Measurements from ENCODE around the gene NOP9.

Gene NOP9

DNA sequence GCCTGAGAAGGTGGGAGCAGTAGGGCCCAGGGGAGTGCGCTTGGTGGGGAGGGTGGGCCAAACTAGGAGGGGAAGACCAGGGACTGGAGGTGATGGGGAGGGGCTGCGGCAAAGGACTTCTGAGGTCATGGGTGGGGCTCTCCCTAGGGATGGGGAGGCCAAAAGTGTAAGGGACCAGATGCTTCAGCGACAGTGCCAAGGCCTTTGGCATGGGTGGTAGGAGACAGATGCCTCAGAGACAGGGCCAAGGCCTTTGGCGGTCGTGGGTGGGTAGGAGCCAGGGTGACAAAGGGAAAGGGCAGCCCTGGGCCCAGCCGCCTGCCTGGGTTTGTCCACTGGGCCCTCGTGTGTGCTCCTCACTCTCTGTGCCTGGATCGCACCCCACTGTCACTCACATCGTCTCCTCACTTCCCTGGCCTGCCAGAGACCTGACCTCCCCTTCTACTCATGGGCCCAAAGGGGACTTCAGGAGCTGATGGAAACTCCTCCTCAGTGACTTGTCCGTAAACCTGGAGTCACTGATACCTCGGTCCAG is 15.1 kb upstream of the NOP9 start:
- no peak for DNase-seq

DNA sequence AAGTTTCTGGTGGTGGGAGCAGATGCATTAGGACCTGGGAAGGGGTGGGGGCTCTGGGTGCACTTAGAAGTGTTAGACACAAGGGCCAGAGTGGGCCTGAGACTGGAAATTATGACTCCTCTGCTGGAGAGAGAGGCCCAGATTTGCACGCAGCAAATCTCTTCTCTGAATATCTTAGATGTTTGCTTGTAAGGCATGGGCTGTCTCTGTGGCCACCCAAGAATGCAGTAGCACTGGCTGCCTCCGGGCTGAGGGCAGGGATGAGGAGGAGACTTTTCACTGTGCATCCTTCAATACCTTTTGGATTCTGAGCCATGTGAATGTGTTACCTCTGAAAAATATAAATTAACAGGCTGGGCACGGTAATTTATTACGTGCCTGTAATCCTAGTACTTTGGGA is 14.3 kb upstream of the NOP9 start:
- DNase-seq = no peak

DNA sequence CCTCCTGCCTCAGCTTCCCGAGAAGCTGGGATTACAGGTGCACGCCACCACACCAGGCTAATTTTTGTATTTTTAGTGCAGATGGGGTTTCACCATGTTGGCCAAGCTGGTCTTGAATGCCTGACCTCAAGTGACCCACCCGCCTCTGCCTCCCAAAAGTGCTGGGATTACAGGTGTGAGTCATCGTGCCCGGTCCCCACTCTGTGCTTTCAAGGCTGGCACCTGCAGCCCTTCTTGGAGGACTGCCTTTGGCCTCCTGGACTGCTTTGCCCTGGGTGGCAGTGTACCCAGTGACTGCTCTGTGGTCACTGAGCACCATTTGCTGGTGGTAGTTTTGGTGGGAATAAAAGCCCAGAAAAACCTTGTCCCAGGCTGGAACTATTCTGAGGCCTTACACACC is 12.7 kb upstream of the NOP9 start:
- no peak for DNase-seq

DNA sequence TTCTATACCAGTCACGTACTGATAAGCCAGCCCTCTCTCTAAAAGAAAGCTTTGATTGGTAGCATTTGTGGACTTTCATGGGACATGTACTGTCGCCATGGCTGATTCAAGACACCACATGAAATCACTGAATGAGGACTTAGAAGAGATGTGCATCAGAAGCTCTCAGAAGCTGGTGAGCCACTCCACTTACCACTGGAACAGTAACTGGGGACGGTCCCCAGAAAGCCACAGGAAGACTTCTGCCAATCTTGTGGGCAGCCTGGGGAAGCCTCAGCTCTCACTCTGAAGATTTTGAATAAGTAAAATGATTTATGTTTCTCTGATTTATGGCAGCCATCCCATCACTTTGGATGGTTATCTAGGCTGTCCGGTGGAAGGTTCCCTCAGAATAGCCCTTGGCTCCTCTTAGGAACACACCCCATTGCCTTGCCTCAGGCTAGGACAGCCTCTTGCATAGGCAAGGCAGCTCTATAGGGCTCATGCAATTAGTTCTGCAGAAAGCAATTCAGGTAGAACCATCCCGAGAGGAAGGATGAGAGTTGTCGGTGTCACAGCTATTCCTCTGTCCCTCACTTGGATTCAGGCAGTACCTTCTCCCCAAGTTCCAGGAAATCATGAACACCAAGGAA is 9.9 kb upstream of the NOP9 start:
- no peak for DNase-seq

DNA sequence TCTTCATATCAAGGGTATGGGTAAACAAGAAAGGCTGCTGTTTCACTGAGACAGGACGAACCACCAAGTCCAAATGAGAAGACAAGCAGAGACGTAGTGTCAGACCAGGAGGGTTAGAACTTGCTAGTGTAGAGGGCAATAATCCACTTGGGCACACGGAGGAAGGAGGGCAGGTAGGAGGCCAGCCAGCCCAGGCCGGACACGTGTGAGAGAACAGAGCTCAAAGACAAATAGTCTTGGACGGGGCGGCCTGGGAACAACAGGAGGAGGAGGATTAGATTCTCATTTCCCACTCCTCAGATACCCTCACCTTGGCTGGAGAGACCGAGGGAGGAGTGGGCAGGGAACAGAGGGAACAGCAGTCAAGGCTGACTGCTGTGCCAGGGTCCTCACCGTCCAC is 8.9 kb upstream of the NOP9 start:
- DNase-seq = no peak

DNA sequence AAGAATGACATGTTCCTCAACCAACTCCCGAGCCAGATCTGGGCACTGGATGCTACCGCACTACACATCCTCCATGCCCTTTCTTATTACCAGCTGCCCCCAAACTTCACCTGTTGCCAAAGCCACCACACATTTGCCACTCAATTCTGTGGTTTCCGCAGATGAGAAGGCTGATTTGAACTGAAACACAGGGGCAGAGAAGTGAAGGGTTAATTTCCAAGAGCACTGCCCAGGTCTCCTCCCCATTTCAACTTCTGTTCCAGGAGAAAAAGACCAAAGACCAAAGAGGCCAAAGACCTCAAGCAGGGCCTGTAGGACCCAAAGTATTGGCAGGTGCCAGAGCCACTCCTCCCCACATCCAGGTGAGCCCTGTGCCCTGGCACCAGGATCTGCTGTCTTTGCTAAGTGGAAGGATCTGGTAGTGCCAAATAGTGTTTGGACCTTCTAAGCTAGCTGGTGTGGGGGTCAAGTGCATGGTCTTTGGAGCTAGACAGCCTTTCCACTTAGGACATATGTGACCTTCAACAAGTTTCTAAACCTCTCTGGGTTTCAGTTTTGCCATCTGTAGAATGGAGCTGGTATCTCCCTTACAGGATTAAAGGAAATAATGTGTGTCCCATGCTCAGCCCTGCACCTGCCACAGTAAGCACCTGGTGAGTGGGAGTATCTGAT is 8.1 kb upstream of the NOP9 start:
- no peak for DNase-seq

DNA sequence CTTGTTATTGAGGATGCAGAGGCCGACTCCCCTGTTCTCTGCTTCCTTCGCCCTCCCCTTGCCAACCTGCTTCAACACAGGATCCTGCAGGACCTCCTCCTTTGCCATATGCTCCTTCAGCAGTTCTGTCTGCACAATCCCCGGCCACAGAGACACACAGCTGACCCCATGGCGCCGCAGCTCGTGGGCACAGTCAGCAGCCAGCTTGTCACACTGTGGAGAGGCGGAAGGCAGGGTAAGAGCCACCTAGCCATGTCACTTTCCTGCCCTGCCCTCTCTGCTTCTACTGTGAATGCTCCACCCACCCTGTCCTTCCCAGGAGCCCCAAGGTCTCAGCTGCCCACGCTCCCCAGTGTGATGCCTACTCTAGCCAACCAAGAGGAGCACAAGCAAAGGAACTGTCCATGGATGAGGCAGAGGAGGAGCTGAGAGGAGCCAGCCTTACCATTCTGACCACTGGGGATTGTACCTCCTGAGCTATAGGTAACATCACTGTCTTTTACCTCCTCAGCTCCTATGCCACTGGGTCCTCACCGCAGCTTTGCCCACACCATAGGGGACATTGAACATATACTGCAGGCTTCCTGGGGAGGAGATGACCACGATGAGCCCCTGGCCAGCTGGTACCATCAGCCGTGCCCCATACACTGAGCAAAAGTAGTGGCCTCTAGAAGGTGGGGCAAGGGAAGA is 7.4 kb upstream of the NOP9 start:
- DNase-seq = no peak

DNA sequence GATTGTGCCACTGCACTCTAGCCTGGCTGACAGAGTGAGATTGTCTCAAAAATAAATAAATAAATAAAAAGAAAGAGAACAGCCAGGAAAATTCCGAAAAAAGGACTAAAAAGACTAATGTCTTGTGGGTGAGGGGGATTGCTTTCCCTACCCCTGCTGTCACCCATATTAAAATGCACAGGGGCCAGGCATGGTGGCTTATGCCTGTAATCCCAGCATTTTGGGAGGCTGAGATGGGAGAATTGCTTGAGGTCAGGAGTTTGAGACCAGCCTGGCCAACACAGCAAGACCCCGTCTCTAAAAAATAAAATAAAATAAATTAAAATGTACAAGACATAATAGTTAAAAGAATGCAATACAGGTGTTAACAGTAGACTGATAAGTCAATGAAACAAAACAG is 6.1 kb upstream of the NOP9 start:
- DNase-seq = no peak

DNA sequence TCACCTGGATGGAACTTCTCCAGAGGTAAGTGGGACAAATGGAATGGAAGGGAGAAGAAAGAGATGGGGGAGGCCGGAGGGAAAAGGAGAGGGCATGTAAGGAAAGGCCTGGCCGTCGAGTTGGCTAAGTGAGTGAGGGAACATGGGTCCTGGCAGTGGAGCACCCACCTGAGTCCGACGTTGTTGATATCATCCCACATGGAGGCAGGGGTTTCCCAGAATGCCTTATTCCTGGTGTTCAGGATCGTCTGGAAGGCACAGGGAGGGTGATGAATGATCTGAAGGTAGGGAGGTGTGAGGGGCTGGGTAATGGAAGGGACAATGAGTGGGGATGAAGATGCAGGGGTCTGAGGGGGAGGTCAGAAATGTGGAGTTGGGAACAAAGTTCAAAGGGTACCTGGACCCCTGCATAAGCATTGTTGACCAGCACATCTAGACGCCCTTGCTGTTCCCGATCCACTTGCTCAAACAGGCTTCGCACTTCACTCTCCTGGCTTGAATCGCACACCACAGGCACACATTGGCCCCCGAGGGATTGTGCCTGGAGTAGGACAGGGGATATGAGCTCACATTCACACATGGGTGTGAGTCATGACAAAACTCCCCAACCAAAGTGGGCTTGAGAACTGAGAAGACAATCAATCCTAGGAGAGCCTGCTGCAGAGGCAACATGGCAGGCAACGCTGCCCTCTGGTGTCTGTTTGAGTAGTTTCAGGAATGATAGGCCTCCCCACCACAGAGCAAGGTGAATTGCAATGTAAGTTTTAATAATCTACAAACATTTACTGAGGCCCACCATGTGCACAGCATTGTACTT is 3.1 kb upstream of the NOP9 start:
- peak; percentile 56 for DNase-seq

DNA sequence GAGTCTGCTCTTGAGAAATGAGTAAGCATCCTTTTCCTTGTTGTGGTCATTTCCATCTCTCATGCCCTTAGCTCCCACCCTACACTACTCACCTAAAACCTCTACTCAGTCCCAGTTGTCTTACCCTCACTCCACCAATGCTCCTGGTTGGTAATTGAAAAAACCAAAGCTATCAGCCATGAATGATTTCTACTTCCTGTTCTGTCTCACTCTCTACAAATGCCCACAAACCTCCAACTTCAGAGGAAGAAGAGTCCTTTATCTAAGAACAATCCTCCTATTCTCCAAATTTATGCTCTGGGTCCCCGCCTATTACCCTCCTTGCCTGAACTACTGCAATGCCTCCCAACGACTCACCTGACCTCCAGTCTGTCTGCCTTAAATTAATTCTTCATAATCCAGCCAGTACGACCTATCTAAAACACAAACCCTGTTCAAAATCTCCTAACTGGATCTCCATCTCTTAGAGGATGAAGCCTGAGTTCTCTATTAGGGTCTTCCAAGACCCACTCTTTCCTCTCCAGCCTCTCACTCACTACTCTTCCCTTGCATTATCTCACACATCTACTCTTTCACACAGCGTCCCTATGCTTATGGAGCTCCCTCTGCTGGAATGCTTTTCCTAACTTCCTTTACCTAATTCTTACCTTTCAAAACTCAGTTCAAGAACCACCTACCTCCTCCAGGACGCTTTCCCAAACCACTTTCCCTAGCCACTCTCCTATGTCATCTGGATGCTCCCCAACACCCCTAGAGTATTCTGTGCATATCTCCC is 2.3 kb upstream of the NOP9 start:
- DNase-seq = peak; percentile 8

DNA sequence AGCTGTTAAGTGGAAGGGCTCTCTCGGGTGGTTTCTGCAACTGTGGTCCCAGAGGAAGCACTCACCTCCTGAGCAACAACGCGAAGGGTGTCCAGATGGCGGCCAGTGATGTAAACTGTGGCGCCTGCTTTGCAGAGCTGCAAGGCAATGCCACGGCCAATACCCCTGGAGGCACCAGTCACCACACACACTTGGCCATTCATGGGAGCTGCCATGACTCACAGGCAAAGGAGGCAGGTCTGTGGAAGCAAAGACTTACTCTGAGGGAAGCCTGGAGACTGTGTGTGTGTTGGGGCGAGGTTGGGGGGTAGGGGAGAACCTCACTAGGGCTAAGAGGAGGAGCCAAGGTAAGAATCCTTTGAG is 777 bp upstream of the NOP9 start:
- no peak for DNase-seq

DNA sequence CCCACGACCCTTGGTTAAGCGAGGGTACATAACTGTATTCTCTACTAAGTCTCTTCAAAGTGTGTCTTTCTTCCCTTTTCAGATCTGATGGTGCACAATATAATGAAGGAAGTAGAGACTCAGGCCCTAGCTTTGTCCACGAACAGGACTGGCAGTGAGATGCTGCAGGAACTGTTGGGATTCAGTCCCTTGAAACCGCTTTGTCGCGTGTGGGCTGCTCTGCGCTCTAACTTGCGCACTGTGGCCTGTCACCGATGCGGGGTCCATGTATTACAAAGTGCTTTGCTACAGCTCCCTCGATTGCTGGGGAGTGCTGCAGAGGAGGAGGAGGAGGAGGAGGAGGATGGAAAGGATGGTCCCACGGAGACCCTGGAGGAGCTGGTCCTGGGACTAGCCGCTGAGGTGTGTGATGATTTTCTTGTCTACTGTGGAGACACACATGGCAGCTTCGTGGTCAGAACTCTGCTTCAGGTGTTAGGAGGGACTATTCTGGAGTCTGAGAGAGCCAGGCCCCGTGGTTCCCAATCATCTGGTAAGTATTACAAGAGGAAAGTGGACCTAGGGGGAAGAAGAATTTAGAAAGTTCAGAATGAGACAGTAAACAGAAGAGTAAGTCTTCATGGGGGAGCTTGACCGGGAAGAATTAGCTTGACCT is 803 bp downstream of the NOP9 start:
- DNase-seq = no peak

DNA sequence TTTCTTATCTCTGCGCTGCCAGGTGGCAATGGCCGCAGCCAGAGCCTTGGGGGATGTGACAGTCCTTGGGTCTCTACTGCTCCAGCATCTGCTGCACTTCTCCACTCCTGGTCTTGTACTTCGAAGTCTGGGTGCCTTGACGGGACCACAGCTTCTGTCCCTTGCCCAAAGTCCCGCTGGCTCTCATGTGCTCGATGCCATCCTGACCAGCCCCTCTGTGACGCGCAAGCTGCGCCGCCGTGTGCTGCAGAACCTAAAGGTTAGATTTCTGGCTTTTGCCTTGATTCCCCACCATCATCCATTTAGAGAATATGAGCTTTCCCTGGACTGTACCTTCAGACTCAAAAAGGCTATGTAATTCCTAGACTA is 4.4 kb downstream of the NOP9 start:
- DNase-seq = no peak

DNA sequence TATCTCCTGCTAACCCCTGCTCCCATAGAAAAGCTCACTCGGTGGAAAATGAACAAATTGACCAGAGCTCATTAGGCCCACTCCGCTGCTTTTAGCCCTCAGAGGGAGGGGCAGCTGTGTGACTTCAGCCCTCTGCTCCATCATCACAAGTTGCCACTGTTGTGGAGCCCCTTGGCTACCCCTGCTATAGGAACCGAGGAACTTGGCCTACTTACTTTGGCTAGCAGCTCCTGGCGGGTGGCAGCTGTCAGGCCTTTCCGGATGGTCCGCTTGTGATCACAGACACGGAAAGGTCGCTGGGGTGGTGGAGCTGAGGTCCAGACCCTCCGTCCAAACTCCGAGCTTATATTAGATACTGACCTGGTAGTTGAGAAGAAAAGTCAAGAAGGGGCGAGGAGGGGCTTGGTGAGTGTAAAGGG is 7.5 kb downstream of the NOP9 start:
- no peak for DNase-seq

DNA sequence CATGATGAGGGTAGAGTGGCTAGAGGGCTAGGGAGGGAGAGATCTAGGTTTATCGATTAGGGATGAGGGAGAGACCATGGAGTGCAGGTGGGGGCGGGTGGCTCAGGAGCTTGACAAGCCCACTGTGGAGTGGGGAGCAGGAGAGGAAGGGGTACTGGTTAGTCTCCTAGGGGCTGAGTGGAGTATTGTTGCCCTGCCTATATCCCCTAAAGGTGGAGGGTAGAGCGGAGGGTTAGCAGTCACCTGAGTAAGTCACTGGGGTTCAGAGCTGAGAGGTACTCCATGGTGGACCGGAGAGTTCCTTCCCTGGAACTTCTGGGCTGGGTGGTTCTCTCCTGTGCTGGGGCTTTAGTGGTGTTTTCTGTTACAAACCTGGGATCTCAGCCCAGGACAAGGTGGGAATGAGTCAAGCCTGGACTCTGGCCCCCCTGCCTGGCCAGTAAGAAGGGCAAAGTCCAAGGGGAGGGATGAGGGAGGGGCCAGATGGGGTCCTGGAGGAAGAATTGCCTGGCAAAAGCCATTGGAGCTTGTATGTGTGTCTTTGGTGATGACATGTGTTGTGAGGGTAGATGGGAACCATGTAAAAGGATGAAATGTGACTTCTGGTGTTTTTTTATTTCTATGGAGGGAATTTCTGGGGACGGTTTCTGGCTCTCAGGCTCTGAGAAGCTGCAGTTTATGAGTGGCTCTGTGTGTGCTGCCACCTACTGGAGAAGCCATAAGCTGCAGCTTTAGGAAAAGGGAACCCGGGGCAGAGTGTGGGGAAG is 8.1 kb downstream of the NOP9 start, which contains the start of gene CIDEB:
Gene CIDEB (minus strand): TSS at position 403 of the 767 bp plus-strand sequence. CDS start 119 bp downstream, at position 284.
- DNase-seq = no peak

DNA sequence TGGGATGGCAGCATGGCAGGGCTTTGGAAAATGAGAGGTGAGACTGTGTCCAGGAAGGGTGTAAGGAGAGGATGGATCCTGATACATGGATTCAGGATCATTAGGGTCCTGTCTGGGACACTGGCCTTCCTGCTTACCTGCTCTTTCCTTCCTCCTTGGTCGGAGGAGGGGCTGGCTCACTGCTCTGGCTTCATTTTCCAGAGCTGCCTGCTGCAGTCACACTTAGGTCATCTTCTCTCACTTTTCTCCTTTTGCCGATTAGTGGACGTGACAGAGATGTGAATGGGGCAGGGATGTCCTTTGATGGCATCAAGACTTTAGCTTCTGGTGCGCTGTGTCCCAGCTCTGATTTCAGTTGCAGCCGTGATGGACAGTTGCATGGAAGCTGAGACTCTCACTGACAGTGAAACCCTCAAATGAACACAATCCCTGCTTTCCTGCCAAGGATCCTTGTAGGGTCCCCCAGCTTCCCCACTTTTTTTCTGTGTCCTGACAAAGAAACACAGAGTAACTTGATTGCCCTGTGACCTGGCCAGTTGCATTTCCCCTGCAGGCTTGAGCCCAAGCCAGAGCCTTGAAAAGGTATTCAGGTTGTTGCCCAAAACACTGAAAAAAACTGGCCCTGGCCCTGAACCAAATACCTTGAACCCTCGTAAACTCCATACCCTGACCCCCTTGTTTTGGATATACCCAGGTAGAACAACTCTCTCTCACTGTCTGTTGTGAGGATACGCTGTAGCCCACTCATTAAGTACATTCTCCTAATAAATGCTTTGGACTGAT is 8.9 kb downstream of the NOP9 start:
- no peak for DNase-seq

DNA sequence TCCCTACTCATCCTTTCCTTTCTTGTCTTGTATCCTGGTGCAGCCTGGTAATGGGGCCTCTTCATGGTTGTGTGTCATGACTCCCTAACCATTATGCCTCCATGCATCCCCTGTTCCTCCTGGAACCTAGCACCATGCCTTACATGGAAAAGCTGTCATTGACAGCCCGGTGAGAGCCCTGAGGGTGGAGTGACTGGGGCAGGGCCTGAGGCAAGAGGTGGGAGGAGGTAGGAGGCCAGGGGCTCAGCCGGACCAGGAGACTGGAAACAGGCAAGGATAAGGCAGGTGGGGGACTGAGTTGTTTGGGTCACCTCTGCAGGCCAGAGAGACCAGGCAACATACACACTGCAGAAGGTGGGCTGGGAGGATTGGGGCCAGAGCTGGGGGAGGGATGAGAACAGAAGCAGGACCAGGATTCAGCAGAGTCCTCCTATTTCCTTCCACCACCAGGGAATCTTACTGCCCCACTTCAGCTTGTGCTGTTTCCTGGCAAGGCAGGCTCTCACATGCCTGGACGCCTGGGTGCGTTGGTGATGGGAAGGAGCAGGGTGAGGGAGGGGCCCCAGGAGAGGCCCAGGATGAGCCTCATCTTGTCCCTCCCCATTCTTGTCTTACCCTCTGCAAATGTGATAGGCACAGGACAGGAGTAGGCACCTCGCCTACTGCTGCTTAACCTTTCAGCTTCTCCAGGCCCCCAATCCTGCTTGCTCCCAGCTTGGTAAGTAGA is 10.1 kb downstream of the NOP9 start, which contains the start of gene LTB4R2:
Gene LTB4R2 (plus strand): TSS at position 603 of the 727 bp plus-strand sequence. CDS start 525 bp downstream, outside the sequence.
- DNase-seq = no peak

DNA sequence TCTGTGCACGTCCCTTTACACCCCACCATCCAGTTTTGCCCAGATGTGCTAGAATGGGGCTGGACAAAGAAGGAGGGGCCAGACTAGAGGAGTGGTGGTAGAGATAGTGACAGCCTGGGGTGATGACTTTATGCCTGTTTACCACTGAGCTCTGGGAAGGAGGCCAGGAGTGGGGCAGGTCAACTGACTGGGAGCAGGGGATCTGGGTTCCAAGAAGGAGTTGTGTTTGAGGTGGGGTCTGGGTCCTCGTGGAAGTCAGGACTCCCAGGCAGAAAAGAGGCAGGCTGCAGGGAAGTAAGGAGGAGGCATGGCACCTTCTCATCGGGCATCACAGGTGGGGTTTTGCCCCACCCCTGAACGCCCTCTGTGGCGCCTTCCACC is 10.6 kb downstream of the NOP9 start:
- DNase-seq = no peak

Measured in NCI-H1105 (cell line).